Neural cell (in vitro differentiated cells): Measurements from ENCODE around the gene SV2B. TPM values are rescaled to one million over a fixed set of nuclear protein-coding genes. Genes with fewer than 3 reads are reported as not detected.
A peak's percentile ranks its signal among the peaks of the same experiment; 100 is the strongest.

Source experiments
- H2AFZ ChIP-seq: fragments of 200-600, 300-800 bp; sonication (generic), shearing (Covaris generic); 2 replicates; pipeline ENCODE4 v1.6.0; 2014; ENCODE audit warnings: low read depth, mild to moderate bottlenecking, antibody characterized with exemption, low read length, moderate library complexity
- H3F3A ChIP-seq: fragments of 200-600 bp; shearing (Covaris generic); 2 replicates; pipeline ENCODE4 v1.6.1; 2016; ENCODE audit warnings: mild to moderate bottlenecking, moderate library complexity, mixed read lengths, antibody characterized with exemption, low read length; ENCODE audit not compliant: insufficient read depth, poor library complexity, severe bottlenecking
- H3K27ac ChIP-seq: fragments of 200-600, 300-800 bp; sonication (generic), shearing (Covaris generic); 2 replicates; pipeline ENCODE4 v1.5.1; 2014; ENCODE audit warnings: mild to moderate bottlenecking, low read length, moderate library complexity
- H3K27me3 ChIP-seq: fragments of 300-800, 200-600 bp; sonication (generic), shearing (Covaris generic); 2 replicates; pipeline ENCODE4 v1.6.0; 2014; ENCODE audit warnings: mild to moderate bottlenecking, low read depth, low read length, moderate library complexity; ENCODE audit not compliant: insufficient read depth
- H3K36me3 ChIP-seq: fragments of 300-800, 200-600 bp; sonication (generic), shearing (Covaris generic); 2 replicates; pipeline ENCODE4 v1.5.1; 2014; ENCODE audit warnings: mild to moderate bottlenecking, antibody characterized with exemption, low read length, moderate library complexity; ENCODE audit not compliant: insufficient read depth
- H3K4me2 ChIP-seq: fragments of 300-800, 200-600 bp; sonication (generic), shearing (Covaris generic); 2 replicates; pipeline ENCODE4 v1.6.0; 2014; ENCODE audit warnings: mild to moderate bottlenecking, low read length
- H3K4me3 ChIP-seq: fragments of 300-800, 200-600 bp; sonication (generic), shearing (Covaris generic); 2 replicates; pipeline ENCODE4 v1.5.1; 2014; ENCODE audit warnings: mild to moderate bottlenecking, low read length, moderate library complexity
- H3K79me2 ChIP-seq: fragments of 200-600 bp; shearing (Covaris generic); replicated peaks from 2 replicates; pipeline ENCODE4 v1.6.0; 2014; ENCODE audit warnings: mild to moderate bottlenecking, low read length, moderate library complexity; ENCODE audit not compliant: insufficient read depth
- H3K9ac ChIP-seq: fragments of 300-800, 200-600 bp; sonication (generic), shearing (Covaris generic); 2 replicates; pipeline ENCODE4 v1.6.1; 2016; ENCODE audit warnings: mild to moderate bottlenecking, low read length, mixed read lengths
- H3K9me2 ChIP-seq: fragments of 200-600 bp; shearing (Covaris generic); 2 replicates; pipeline ENCODE4 v1.6.1; 2016; ENCODE audit warnings: mild to moderate bottlenecking, low read length, mixed read lengths; ENCODE audit not compliant: insufficient read depth
- H3K9me3 ChIP-seq: fragments of 200-600, 300-800 bp; sonication (generic), shearing (Covaris generic); 2 replicates; pipeline ENCODE4 v1.6.1; 2016; ENCODE audit warnings: mild to moderate bottlenecking, mixed run types, low read length, moderate library complexity, mixed read lengths
- H4K20me1 ChIP-seq: fragments of 200-600 bp; shearing (Covaris generic); 2 replicates; pipeline ENCODE4 v1.6.1; 2016; ENCODE audit warnings: mild to moderate bottlenecking, mixed run types; ENCODE audit not compliant: insufficient read depth
- CTCF ChIP-seq: fragments of 450-650 bp; IDR thresholded peaks from 2 replicates; pipeline ENCODE4 v1.5.1; 2014; ENCODE audit warnings: antibody characterized with exemption, mild to moderate bottlenecking, moderate library complexity; ENCODE audit not compliant: poor library complexity, severe bottlenecking
- EP300 ChIP-seq: fragments of 450-650 bp; conservative IDR thresholded peaks from 2 replicates; pipeline ENCODE4 v1.6.1; 2014; ENCODE audit warnings: antibody characterized with exemption, mild to moderate bottlenecking, moderate library complexity; ENCODE audit not compliant: poor library complexity, severe bottlenecking
- POLR2AphosphoS5 ChIP-seq: IDR thresholded peaks from 2 replicates; pipeline ENCODE4 v1.6.1; 2012
- REST ChIP-seq: IDR thresholded peaks from 2 replicates; pipeline ENCODE4 v1.6.1; 2012; ENCODE audit warnings: borderline replicate concordance
- SMC3 ChIP-seq: fragments of 450-650 bp; conservative IDR thresholded peaks from 2 replicates; pipeline ENCODE4 v1.6.1; 2014; ENCODE audit warnings: antibody characterized with exemption, mild to moderate bottlenecking, moderate library complexity; ENCODE audit not compliant: poor library complexity
- TAF1 ChIP-seq: IDR thresholded peaks from 2 replicates; pipeline ENCODE4 v1.6.1; 2012; ENCODE audit warnings: low read depth
- polyA plus RNA-seq: library from polyadenylated mRNA; depleted of rRNA; stranded (reverse); fragments of >200 nt; gene quantifications from 2 replicates; pipeline ENCODE4 v1.2.3, GENCODE V29; 2014

SV2B gene
- polyA plus RNA-seq, 1 donor from 2014 or later = 0.38 TPM

- Histone ChIP-seq H4K20me1 (no peaks in the 10 kb centered on the region), H3K4me2 (no peak overlapping the region), H3K9me2 (no peaks in the 10 kb centered on the region), H3K36me3 (no peaks in the 10 kb centered on the region), H3K27ac (no peak overlapping the region), H3K4me3 (no peak overlapping the region), H3K9ac (no peak overlapping the region), H3K79me2 (no peaks in the 10 kb centered on the region), H2AFZ (no peak overlapping the region), H3K27me3 (no peaks in the 10 kb centered on the region), H3K9me3 (no peaks in the 10 kb centered on the region), H3F3A (no peaks in the 10 kb centered on the region)
- TF ChIP-seq REST (no peak), TAF1 (no peak)
Measured at GRCh38 chr15:91320101-91320500, 220.0 kb downstream of the SV2B start.

- Histone ChIP-seq H3F3A (no peaks in the 10 kb centered on the region), H4K20me1 (no peaks in the 10 kb centered on the region)
- TF ChIP-seq SMC3 (no peak), CTCF (no peak), TAF1 (no peak)
Measured at GRCh38 chr15:91329914-91330313, 229.9 kb downstream of the SV2B start.

GRCh38 chr15:91331581-91331980 lies 231.5 kb downstream of the SV2B start:
- Histone ChIP-seq H3K9me2 (no peaks in the 10 kb centered on the region), H3K9ac (no peak overlapping the region), H3F3A (no peaks in the 10 kb centered on the region), H3K9me3 (no peaks in the 10 kb centered on the region), H3K36me3 (no peaks in the 10 kb centered on the region), H3K27ac (no peak overlapping the region), H3K4me3 (no peak overlapping the region), H3K4me2 (no peak overlapping the region), H3K27me3 (no peaks in the 10 kb centered on the region), H3K79me2 (no peaks in the 10 kb centered on the region), H2AFZ (no peak overlapping the region), H4K20me1 (no peaks in the 10 kb centered on the region)
- TF ChIP-seq EP300 (peak; percentile 69), CTCF (no peak), SMC3 (no peak), POLR2AphosphoS5 (peak; percentile 20)

More at GRCh38 chr15:91329914-91330313, 229.9 kb downstream of the SV2B start:
- no peak overlapping the region for H3K4me3 ChIP-seq
- no peaks in the 10 kb centered on the region for H3K27me3 ChIP-seq
- H3K36me3 ChIP-seq = no peaks in the 10 kb centered on the region
- H3K9ac ChIP-seq = no peak overlapping the region
- no peaks in the 10 kb centered on the region for H3K79me2 ChIP-seq
- no peaks in the 10 kb centered on the region for H3K9me3 ChIP-seq
- H3K4me2 ChIP-seq = no peak overlapping the region
- no peak overlapping the region for H3K27ac ChIP-seq
- no peaks in the 10 kb centered on the region for H3K9me2 ChIP-seq
- no peak overlapping the region for H2AFZ ChIP-seq
